ENCODE data around the gene ATG9B. TPM values are rescaled to one million over a fixed set of nuclear protein-coding genes. Genes with fewer than 3 reads are reported as not detected.
A peak's percentile ranks its signal among the peaks of the same experiment; 100 is the strongest.

The ATG9B gene
- total RNA-seq, 4 donors from 2014 or later = 0.27 to 0.28 TPM; not detected in 2

DNA sequence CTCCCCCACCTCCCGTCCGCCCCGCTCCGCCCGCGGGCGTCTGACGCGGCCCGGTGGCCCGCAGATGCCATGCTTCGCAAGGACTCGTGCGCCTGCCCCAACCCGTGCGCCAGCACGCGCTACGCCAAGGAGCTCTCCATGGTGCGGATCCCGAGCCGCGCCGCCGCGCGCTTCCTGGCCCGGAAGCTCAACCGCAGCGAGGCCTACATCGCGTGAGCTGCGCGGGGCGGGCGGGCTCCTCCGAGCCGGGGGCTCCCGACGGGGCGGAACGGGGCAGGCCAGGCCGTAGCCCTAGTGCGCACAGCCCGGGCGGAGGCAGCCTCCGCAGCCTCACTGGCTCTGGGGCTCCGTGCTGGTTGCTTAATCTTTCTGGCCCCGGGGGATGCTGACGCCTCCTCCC lies 26.8 kb upstream of the ATG9B start:
- Histone ChIP-seq H3K36me3 (no peaks in the 10 kb centered on the region), H3K4me1 (peaks cover 0 to 9% (median 4%) of the 10 kb centered on the region in 4 donors), H3K4me3 (peak overlapping the region in 1 of 4 donors; percentile 14), H3K27me3 (no peaks in the 10 kb centered on the region), H3K27ac (no peak overlapping the region), H3K9me3 (no peaks in the 10 kb centered on the region)
- peak in 2 of 3 donors; percentile 60 to 70 for DNase-seq
- no peak for TF ChIP-seq POLR2A (IDR thresholded peaks at IDR 0.05)
- TF ChIP-seq, protein P1, sequence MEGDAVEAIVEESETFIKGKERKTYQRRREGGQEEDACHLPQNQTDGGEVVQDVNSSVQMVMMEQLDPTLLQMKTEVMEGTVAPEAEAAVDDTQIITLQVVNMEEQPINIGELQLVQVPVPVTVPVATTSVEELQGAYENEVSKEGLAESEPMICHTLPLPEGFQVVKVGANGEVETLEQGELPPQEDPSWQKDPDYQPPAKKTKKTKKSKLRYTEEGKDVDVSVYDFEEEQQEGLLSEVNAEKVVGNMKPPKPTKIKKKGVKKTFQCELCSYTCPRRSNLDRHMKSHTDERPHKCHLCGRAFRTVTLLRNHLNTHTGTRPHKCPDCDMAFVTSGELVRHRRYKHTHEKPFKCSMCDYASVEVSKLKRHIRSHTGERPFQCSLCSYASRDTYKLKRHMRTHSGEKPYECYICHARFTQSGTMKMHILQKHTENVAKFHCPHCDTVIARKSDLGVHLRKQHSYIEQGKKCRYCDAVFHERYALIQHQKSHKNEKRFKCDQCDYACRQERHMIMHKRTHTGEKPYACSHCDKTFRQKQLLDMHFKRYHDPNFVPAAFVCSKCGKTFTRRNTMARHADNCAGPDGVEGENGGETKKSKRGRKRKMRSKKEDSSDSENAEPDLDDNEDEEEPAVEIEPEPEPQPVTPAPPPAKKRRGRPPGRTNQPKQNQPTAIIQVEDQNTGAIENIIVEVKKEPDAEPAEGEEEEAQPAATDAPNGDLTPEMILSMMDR (IDR thresholded peaks at IDR 0.05) = no peak

DNA sequence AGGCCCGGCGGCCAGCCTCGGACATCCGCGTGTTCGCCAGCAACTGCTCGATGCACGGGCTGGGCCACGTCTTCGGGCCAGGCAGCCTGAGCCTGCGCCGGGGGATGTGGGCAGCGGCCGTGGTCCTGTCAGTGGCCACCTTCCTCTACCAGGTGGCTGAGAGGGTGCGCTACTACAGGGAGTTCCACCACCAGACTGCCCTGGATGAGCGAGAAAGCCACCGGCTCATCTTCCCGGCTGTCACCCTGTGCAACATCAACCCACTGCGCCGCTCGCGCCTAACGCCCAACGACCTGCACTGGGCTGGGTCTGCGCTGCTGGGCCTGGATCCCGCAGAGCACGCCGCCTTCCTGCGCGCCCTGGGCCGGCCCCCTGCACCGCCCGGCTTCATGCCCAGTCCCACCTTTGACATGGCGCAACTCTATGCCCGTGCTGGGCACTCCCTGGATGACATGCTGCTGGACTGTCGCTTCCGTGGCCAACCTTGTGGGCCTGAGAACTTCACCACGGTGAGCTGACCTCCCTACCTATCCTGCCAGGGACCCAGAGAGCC lies 24.7 kb upstream of the ATG9B start:
- Histone ChIP-seq H3K27ac (no peak overlapping the region), H3K4me1 (peaks cover 0 to 9% (median 4%) of the 10 kb centered on the region in 4 donors)
- no peak for DNase-seq

DNA sequence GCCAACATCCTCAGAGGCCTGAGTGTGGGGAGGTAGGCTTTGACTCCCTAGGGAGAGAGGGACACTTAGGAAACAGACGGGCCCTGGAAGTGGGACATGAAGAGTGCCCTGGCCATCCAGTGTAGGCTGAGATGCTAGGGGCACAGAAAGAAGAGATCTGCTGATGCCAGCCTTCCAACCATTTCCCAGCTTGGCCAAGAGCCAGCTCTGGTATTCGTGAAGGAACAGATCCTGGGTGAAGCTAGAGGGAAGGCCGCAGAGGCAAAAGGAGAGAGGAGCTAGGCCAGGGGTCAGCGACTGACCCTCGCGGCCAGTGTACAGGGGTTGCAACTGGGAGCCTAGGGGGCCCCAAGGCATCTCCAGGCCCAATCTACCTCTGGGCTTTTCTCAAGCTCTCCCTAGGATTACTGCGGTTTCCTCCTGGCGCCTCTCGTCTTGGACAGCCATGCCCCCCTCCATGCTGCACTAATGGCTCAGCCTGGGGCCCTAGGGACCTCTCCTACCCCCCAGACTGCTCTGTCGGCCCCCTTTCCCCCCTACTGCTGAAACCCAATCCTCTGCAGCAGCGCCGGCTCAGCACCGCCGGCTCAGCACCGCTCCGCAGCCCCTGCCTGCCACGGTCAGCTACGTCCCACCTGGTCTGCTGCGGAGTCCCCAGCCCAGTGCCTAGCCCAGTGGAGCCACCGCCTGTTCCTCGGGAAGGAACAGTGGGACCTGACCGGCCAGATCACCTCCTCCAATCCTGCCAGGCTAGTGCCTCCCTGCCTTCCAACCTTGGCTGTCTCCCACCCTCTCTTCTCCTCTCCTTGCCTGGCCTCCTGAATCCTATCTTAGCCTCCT lies 23.9 kb upstream of the ATG9B start, which contains the start of gene ASIC3:
Gene ASIC3 (plus strand): TSS at position 556 of the 840 bp plus-strand sequence. CDS start 355 bp downstream, outside the sequence.
- no peak for DNase-seq
- TF ChIP-seq, protein P1 (IDR thresholded peaks at IDR 0.05) = no peak
- Histone ChIP-seq H3K4me1 (peaks cover 0 to 9% (median 4%) of the 10 kb centered on the region in 4 donors), H3K4me3 (no peak within 1 kb of the TSS), H3K36me3 (peaks cover 0 to 12% (median 0%) of the 10 kb centered on the region in 3 donors), H3K9me3 (no peaks in the 10 kb centered on the region), H3K27me3 (no peaks in the 10 kb centered on the region), H3K27ac (no peak within 1 kb of the TSS)

More for the DNA sequence above, 24.7 kb upstream of the ATG9B start:
- Histone ChIP-seq H3K4me3 (no peak overlapping the region), H3K36me3 (peaks cover 0 to 10% (median 0%) of the 10 kb centered on the region in 3 donors), H3K27me3 (no peaks in the 10 kb centered on the region), H3K9me3 (no peaks in the 10 kb centered on the region)
- TF ChIP-seq, protein P1 (IDR thresholded peaks at IDR 0.05) = no peak
- TF ChIP-seq POLR2A (IDR thresholded peaks at IDR 0.05) = no peak

DNA sequence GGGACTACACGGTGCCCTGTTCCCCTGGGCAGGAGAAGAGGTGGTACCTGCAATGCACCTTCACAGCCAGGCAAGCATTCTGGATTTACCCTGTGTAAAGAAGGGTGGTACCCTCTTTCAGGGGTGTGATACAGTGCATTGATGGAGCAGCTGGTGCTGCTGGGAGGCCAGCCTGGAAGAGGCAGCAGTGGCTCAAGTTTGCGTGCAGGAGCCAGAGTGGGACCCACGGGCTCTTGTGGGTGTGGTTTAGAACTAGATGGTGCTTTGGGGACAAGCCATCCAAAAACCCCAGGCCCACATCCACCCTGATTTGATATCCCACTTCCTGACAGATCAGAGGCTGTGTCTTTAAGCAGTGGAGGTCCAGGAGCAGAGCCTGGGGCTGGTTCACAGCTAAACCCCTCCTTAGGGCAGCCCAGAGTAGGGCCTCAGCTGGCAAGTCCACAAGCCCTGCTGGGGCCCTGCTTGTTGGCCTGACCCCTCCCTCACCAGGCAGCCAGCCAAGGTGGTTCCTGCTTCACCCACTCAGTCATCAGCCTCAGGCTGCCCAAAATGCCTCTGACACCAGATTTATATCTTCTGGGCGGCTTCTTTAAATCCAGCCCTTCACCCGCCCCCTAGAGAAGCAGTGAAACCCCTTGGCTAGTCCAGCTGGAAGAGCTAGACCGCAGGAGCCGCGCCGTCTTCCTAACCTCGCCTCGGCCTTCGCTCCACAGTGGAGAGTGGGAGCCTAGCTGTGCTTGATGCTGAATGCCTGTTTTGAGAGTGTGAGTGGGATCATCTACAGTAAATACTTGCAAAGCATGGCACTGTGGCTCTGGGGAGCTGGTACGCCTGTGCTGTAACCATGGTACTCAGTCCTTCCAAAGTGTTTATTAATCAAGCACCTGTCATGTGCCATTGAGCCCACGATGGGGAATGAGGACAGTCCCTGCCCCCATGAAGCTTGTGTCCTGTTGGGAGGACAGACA lies 22.6 kb upstream of the ATG9B start:
- TF ChIP-seq POLR2A (IDR thresholded peaks at IDR 0.05) = no peak
- TF ChIP-seq, protein P1 (IDR thresholded peaks at IDR 0.05) = no peak
- no peaks in the 10 kb centered on the region for H3K9me3 ChIP-seq
- H3K27ac ChIP-seq = no peak overlapping the region
- H3K27me3 ChIP-seq = no peaks in the 10 kb centered on the region
- H3K4me1 ChIP-seq = peaks cover 0 to 9% (median 4%) of the 10 kb centered on the region in 4 donors
- no peak for DNase-seq
- H3K4me3 ChIP-seq = no peak overlapping the region
- peaks cover 0 to 16% (median 0%) of the 10 kb centered on the region in 3 donors for H3K36me3 ChIP-seq

DNA sequence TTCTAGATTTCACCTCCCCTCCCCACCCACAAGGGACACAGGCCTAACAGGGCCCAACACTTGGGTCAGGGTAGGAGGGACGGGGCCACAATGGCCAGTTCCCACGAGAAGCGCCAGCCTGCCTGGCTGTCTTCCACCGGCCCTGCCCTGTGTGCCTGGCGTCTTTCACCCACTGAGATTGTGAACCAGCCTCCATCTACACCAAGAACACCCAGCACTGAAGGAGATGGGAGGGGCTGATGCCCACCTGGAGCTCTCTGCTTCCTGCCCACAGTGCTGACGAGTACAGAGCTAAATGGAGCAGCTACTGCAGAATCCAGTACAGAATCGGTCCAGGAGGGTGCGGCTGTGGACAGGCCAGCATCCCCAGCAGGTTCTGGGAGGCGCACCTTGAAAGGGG lies 21.7 kb upstream of the ATG9B start:
- no peak for DNase-seq
- Histone ChIP-seq H3K27ac (no peak overlapping the region), H3K36me3 (peaks cover 0 to 18% (median 0%) of the 10 kb centered on the region in 3 donors), H3K4me1 (peaks cover 0 to 4% (median under 1%) of the 10 kb centered on the region in 4 donors), H3K27me3 (no peaks in the 10 kb centered on the region), H3K9me3 (no peaks in the 10 kb centered on the region), H3K4me3 (no peak overlapping the region)
- no peak for TF ChIP-seq POLR2A (IDR thresholded peaks at IDR 0.05)
- TF ChIP-seq, protein P1 (IDR thresholded peaks at IDR 0.05) = no peak
